SH-SY5Y (cell line): ENCODE data around the gene GPR161.

Experiments
- GATA2 ChIP-seq: IDR thresholded peaks from 2 replicates; pipeline ENCODE4 v1.6.1; 2011; ENCODE audit warnings: mild to moderate bottlenecking, low read depth, low read length
- GATA3 ChIP-seq: IDR thresholded peaks from 2 replicates; pipeline ENCODE4 v1.6.1; 2011; ENCODE audit warnings: low read depth, mild to moderate bottlenecking, low read length, moderate library complexity

DNA sequence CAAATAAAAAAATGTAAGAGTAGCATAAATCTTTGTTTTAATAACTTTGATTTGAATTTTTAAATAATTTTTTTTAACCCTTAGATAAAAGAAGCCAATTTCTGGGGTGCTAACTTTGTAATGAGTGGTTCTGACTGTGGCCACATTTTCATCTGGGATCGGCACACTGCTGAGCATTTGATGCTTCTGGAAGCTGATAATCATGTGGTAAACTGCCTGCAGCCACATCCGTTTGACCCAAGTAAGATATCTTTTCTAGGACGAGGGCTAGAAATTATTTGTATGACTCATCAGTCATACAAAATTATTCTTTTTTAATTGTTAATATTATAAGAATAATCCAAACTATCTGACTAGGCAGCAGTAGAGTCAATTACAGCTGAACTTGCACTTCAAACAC lies 71.2 kb downstream of the GPR161 start:
- TF ChIP-seq GATA3 (no peak), GATA2 (no peak)
